Thyroid gland (tissue), 4 donors: ENCODE results near the gene PITRM1. TPM values are rescaled to one million over a fixed set of nuclear protein-coding genes. Genes with fewer than 3 reads are reported as not detected.

ENCODE experiments used
- DNase-seq, 2 donors: peaks; one replicate each; pipeline ENCODE4 v3.0.0-alpha.2; 2019
- H3K27ac ChIP-seq, 3 donors: fragments of 200-600 bp; sonication (generic); 1 replicate in 2 of 3; 2 replicates in 1 of 3; pipeline ENCODE4 v1.5.1; 2016 to 2019; ENCODE audit warnings: mild to moderate bottlenecking in 1 of 3, moderate library complexity in 1 of 3
- H3K27me3 ChIP-seq: fragments of 200-600 bp; sonication (generic); one replicate; pipeline ENCODE4 v1.5.1; 2019
- H3K36me3 ChIP-seq, 2 donors: fragments of 200-600 bp; sonication (generic); one replicate each; pipeline ENCODE4 v1.5.1; 2016 to 2019
- H3K4me1 ChIP-seq, 2 donors: fragments of 200-600 bp; sonication (generic); one replicate each; pipeline ENCODE4 v1.5.1; 2017 to 2019
- H3K4me3 ChIP-seq, 3 donors: fragments of 200-600 bp; sonication (generic); replicated peaks in 1 of 3; 1 replicate in 2 of 3; 2 replicates in 1 of 3; pipeline ENCODE4 v1.5.1; 2016; ENCODE audit warnings: mild to moderate bottlenecking in 1 of 3
- H3K9me3 ChIP-seq: fragments of 200-600 bp; sonication (generic); one replicate; pipeline ENCODE4 v1.5.1; 2017
- CTCF ChIP-seq, 6 experiments: fragments of 200-600 bp in 3 of 6; fragments of 450-650 bp in 3 of 6; sonication (generic) in 3 of 6; IDR thresholded peaks; one replicate each; pipeline ENCODE4 v1.5.1; 2016 to 2019; ENCODE audit warnings: antibody characterized with exemption in 6 of 6, mild to moderate bottlenecking in 2 of 6, inconsistent platforms in 1 of 6, moderate library complexity in 1 of 6
- POLR2A ChIP-seq, 2 donors: fragments of 450-650 bp; IDR thresholded peaks; one replicate each; pipeline ENCODE4 v1.6.1; 2017; ENCODE audit warnings: antibody characterized with exemption in 2 of 2, mild to moderate bottlenecking in 2 of 2, moderate library complexity in 1 of 2
- WGBS, 2 donors: methylation state at CpG; one replicate each; pipeline ENCODE4 v1.1.5; 2017; 5-methylcytosine and 5-hydroxymethylcytosine counted together
- intact Hi-C: fragments of 100-400 bp; cut with DNase I; formaldehyde crosslinking; loops from one replicate; pipeline ENCODE4 v1.15.1; 2023
- total RNA-seq, 4 donors: library from RNA; depleted of rRNA; stranded (reverse); fragments of >200 nt; gene quantifications; one replicate each; pipeline ENCODE4 v1.2.3, GENCODE V29; 2016

PITRM1 gene
- total RNA-seq, 4 donors from 2014 or later: 68.2 to 107 (median 86.2) TPM

- TF ChIP-seq POLR2A (IDR thresholded peaks at IDR 0.05): no peak
These were observed 31.4 kb upstream of the PITRM1 start for GRCh38 chr10:3203972-3204371.

GRCh38 chr10:3203016-3203811 is 30.6 kb upstream of the PITRM1 start:
- Histone ChIP-seq H3K4me1 (no peaks in the 10 kb centered on the region), H3K36me3 (no peaks in the 10 kb centered on the region), H3K27me3 (no peaks in the 10 kb centered on the region), H3K27ac (no peak overlapping the region), H3K4me3 (no peak overlapping the region), H3K9me3 (no peaks in the 10 kb centered on the region)
- TF ChIP-seq CTCF (IDR thresholded peaks at IDR 0.05): no peak
- intact Hi-C loops: no loop called here
- DNase-seq: no peak
- 77 to 86% methylated on average over 11 of the region's 11 CpGs for WGBS, 2 donors

More at GRCh38 chr10:3203972-3204371, 31.4 kb upstream of the PITRM1 start:
- intact Hi-C loops: no loop called here
- 77 to 81% methylated on average over 4 of the region's 4 CpGs for WGBS, 2 donors
- Histone ChIP-seq H3K27me3 (no peaks in the 10 kb centered on the region), H3K4me1 (no peaks in the 10 kb centered on the region), H3K36me3 (no peaks in the 10 kb centered on the region), H3K4me3 (no peak overlapping the region), H3K9me3 (no peaks in the 10 kb centered on the region), H3K27ac (no peak overlapping the region)
- DNase-seq: no peak

- intact Hi-C loops: no loop called here
- H3K4me1 ChIP-seq: peaks cover 4 to 8% of the 10 kb centered on the region in 2 donors
- H3K27me3 ChIP-seq: no peaks in the 10 kb centered on the region
- no peaks in the 10 kb centered on the region for H3K9me3 ChIP-seq
- no peak for TF ChIP-seq POLR2A (IDR thresholded peaks at IDR 0.05)
- no peak for TF ChIP-seq CTCF (IDR thresholded peaks at IDR 0.05)
- 67 to 68% methylated on average over 7 to 8 of the region's 8 CpGs for WGBS, 2 donors
- H3K27ac ChIP-seq: no peak overlapping the region
- no peaks in the 10 kb centered on the region for H3K36me3 ChIP-seq
- no peak overlapping the region for H3K4me3 ChIP-seq
- no peak for DNase-seq
These were observed 29.2 kb upstream of the PITRM1 start for GRCh38 chr10:3201796-3202195.

GRCh38 chr10:3199488-3199887 is 26.9 kb upstream of the PITRM1 start:
- DNase-seq: no peak
- Histone ChIP-seq H3K4me1 (peaks cover 4 to 8% of the 10 kb centered on the region in 2 donors), H3K27me3 (no peaks in the 10 kb centered on the region), H3K36me3 (no peaks in the 10 kb centered on the region), H3K27ac (no peak overlapping the region), H3K9me3 (no peaks in the 10 kb centered on the region), H3K4me3 (no peak overlapping the region)
- WGBS, 2 donors: 88% methylated on average over 9 of the region's 9 CpGs
- intact Hi-C loops: no loop called here
- no peak for TF ChIP-seq POLR2A (IDR thresholded peaks at IDR 0.05)
- no peak for TF ChIP-seq CTCF (IDR thresholded peaks at IDR 0.05)

- no peak for DNase-seq
- Histone ChIP-seq H3K4me1 (peaks cover 4 to 8% of the 10 kb centered on the region in 2 donors), H3K27ac (no peak overlapping the region), H3K9me3 (no peaks in the 10 kb centered on the region), H3K4me3 (no peak overlapping the region), H3K27me3 (no peaks in the 10 kb centered on the region), H3K36me3 (no peaks in the 10 kb centered on the region)
- 93 to 99% methylated on average over 7 of the region's 7 CpGs for WGBS, 2 donors
- TF ChIP-seq CTCF (IDR thresholded peaks at IDR 0.05) (no peak), POLR2A (IDR thresholded peaks at IDR 0.05) (no peak)
- intact Hi-C loops: no loop called here
These were observed 26.3 kb upstream of the PITRM1 start for GRCh38 chr10:3198900-3199299.
